GM23338 (cell line): ENCODE measurements around the gene TTC3.

Experiments used
- EZH2 ChIP-seq: fragments of 200-600 bp; sonication (generic); IDR thresholded peaks from one replicate; pipeline ENCODE4 v1.8.0; 2017; ENCODE audit warnings: antibody characterized with exemption, mild to moderate bottlenecking, low read depth; ENCODE audit not compliant: unreplicated experiment
- EZH2phosphoT487 ChIP-seq: fragments of 200-600 bp; sonication (generic); IDR thresholded peaks from one replicate; pipeline ENCODE4 v1.8.1; 2018; ENCODE audit warnings: antibody characterized with exemption; ENCODE audit not compliant: unreplicated experiment
- JUNB ChIP-seq: IDR thresholded peaks from one replicate; pipeline ENCODE4 v1.6.1; 2016; ENCODE audit warnings: antibody characterized with exemption; ENCODE audit not compliant: unreplicated experiment
- POLR2AphosphoS5 ChIP-seq: IDR thresholded peaks from 2 replicates; pipeline ENCODE4 v1.6.1; 2016; ENCODE audit warnings: antibody characterized with exemption, low read depth
- REST ChIP-seq: IDR thresholded peaks from one replicate; pipeline ENCODE4 v1.6.1; 2018; ENCODE audit warnings: antibody characterized with exemption; ENCODE audit not compliant: unreplicated experiment
- STAT1 ChIP-seq: IDR thresholded peaks from one replicate; pipeline ENCODE4 v1.6.1; 2016; ENCODE audit warnings: antibody characterized with exemption; ENCODE audit not compliant: unreplicated experiment
- ZNF331 ChIP-seq: fragments of 250-450 bp; sonication (Bioruptor Pico); IDR thresholded peaks from 2 replicates; pipeline ENCODE4 v1.5.0; 2020; ENCODE audit warnings: low read depth, mild to moderate bottlenecking, moderate library complexity
- TF ChIP-seq, protein P1 (sequence below), 2 experiments: fragments of 200-600 bp in 1 of 2; sonication (generic) in 1 of 2; conservative IDR thresholded peaks; 2 replicates each; pipeline versions ENCODE4 v1.5.1 to v1.6.1; 2016 to 2017; ENCODE audit warnings: antibody characterized with exemption in 2 of 2, low read depth in 2 of 2, mild to moderate bottlenecking in 2 of 2, moderate library complexity in 1 of 2

DNA sequence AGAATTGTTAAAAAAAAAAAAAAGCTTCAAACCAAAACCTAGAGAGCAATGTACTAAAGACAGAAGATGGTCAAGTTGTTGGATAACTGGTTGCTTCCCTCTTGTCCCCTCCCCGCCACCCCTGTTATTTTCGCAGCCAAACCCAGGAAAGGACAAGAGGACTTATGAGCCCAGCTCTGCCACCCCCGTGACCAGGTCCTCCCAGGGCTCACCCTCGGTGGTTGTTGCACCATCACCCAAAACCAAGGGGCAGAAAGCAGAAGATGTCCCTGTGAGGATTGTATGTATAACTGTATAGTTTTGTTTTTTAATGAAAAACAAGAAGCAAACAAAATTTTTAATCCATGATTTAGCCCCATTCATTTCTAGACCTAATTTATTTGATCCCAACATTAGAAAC is 124.7 kb downstream of the TTC3 start:
- TF ChIP-seq, protein P1, sequence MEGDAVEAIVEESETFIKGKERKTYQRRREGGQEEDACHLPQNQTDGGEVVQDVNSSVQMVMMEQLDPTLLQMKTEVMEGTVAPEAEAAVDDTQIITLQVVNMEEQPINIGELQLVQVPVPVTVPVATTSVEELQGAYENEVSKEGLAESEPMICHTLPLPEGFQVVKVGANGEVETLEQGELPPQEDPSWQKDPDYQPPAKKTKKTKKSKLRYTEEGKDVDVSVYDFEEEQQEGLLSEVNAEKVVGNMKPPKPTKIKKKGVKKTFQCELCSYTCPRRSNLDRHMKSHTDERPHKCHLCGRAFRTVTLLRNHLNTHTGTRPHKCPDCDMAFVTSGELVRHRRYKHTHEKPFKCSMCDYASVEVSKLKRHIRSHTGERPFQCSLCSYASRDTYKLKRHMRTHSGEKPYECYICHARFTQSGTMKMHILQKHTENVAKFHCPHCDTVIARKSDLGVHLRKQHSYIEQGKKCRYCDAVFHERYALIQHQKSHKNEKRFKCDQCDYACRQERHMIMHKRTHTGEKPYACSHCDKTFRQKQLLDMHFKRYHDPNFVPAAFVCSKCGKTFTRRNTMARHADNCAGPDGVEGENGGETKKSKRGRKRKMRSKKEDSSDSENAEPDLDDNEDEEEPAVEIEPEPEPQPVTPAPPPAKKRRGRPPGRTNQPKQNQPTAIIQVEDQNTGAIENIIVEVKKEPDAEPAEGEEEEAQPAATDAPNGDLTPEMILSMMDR (conservative IDR thresholded peaks at IDR 0.05; ENCODE audit: low read depth in 2 of 2) = no peak
- TF ChIP-seq REST (no peak), EZH2 (no peak), POLR2AphosphoS5 (no peak), STAT1 (no peak), JUNB (no peak), EZH2phosphoT487 (no peak), ZNF331 (CRISPR knock-in tag) (no peak)
